ENCODE results near the gene FAM210A. TPM values are rescaled to one million over a fixed set of nuclear protein-coding genes. Genes with fewer than 3 reads are reported as not detected.

Gene FAM210A
- total and polyA plus RNA-seq, 2 donors: 8.2 to 27.3 TPM

- DNase-seq (ENCODE audit: extremely low spot score): no peak
- no peak overlapping the region for H3K4me3 ChIP-seq (ENCODE audit: low read depth, low read length)
- no peak overlapping the region for H3K27ac ChIP-seq (ENCODE audit: low read depth)
- WGBS: 85% methylated on average over 9 of the region's 9 CpGs
- H3K36me3 ChIP-seq (ENCODE audit: insufficient read depth): no peaks in the 10 kb centered on the region
- no peaks in the 10 kb centered on the region for H3K4me1 ChIP-seq (ENCODE audit: insufficient read depth)
Measured at GRCh38 chr18:13628211-13628610, 98.1 kb downstream of the FAM210A start.

DNA sequence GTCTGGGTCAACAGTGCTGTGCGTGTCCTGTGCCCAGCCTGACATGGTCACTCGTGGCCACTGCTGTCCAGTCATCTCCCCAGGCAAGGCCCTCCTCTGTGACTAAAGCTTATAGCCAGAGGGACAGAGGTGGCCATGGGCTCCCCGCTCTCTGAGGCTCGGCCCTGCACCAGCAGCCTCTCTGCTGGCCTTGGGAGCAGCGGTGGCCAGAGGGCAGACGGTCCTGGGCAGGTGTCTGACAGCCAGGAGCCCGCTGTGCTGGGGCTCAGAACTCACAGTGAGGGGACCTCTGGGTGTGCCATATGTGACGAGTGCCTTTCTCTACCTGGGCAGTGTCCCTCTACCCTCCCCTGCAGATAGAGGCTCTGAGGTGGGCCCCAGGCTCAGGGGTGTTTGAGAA, 98.7 kb downstream of the FAM210A start:
- no peaks in the 10 kb centered on the region for H3K4me1 ChIP-seq (ENCODE audit: insufficient read depth)
- 92% methylated on average over 8 of the region's 8 CpGs for WGBS
- DNase-seq (ENCODE audit: extremely low spot score): no peak

GRCh38 chr18:13626544-13626908, 99.8 kb downstream of the FAM210A start:
- Histone ChIP-seq H3K4me3 (ENCODE audit: low read depth, low read length) (no peak overlapping the region), H3K4me1 (ENCODE audit: insufficient read depth) (no peaks in the 10 kb centered on the region), H3K27ac (ENCODE audit: low read depth) (no peak overlapping the region), H3K36me3 (ENCODE audit: insufficient read depth) (no peaks in the 10 kb centered on the region)
- DNase-seq (ENCODE audit: extremely low spot score): no peak
- WGBS: 76% methylated on average over 2 of the region's 2 CpGs

More for the DNA sequence above, 98.7 kb downstream of the FAM210A start:
- Histone ChIP-seq H3K27ac (ENCODE audit: low read depth) (no peak overlapping the region), H3K4me3 (ENCODE audit: low read depth, low read length) (no peak overlapping the region), H3K36me3 (ENCODE audit: insufficient read depth) (no peaks in the 10 kb centered on the region)

- 96% methylated on average over 8 of the region's 8 CpGs for WGBS
- Histone ChIP-seq H3K27ac (ENCODE audit: low read depth) (no peak overlapping the region), H3K36me3 (ENCODE audit: insufficient read depth) (no peaks in the 10 kb centered on the region), H3K4me3 (ENCODE audit: low read depth, low read length) (no peak overlapping the region), H3K4me1 (ENCODE audit: insufficient read depth) (no peaks in the 10 kb centered on the region)
- no peak for DNase-seq (ENCODE audit: extremely low spot score)
Measured at GRCh38 chr18:13625843-13626543, 100.4 kb downstream of the FAM210A start.

DNA sequence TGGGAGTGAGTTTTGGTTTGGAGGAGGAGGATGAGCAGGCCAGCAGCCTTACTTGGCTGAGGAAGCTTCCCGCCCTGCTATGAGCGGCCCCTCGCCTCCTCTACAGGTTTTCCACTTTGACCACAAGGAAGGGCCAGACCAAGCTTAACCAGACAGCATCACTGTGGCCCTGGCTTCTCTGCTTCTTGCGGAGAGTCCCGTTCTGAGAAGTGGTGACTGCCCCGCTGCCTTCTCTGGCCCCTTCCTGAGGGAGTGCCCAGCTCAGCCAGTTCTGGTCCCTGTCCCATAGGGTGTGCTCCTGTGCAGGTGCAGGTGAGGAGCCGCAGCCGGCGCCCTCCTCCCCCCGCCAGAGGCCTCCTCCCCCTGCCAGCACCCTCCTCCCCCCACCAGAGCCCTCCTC, 101.0 kb downstream of the FAM210A start:
- DNase-seq (ENCODE audit: extremely low spot score): no peak
- Histone ChIP-seq H3K4me3 (ENCODE audit: low read depth, low read length) (no peak overlapping the region), H3K27ac (ENCODE audit: low read depth) (no peak overlapping the region), H3K36me3 (ENCODE audit: insufficient read depth) (no peaks in the 10 kb centered on the region), H3K4me1 (ENCODE audit: insufficient read depth) (no peaks in the 10 kb centered on the region)
- 94% methylated on average over 10 of the region's 10 CpGs for WGBS

DNA sequence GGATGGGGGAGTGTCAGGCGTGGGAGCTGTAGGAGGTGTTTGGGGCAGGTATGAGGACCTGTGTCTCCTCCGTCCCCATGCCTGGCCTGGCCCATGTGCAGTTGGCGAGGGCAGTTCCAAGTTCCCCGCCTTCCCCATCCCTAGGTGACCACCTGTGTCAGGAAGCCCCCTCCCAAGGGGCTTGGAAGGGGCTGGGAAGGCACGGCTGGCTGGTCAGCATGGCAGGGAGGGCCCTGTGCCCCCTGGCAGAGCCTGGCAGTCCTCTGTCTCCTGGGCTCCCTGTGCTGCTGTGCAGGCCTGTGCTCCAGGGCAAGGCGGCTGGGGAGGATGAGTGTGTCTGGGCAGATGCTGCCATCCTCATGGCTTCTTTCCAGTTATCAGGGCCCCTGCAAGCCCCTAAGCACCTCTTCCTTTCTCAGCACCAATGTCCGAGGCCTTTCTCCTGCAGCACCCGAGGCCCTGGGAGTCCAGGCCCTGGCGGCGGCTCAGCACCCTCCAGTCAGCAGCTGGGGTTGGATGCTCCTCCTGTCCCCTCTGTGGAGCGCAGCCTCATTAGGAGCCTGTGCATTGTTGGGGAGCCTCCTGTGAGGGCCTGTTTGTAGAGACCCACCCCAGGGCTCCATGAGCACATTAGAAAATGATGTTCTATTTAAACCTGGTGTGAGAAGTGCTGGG, 101.7 kb downstream of the FAM210A start:
- Histone ChIP-seq H3K4me3 (ENCODE audit: low read depth, low read length) (no peak overlapping the region), H3K36me3 (ENCODE audit: insufficient read depth) (no peaks in the 10 kb centered on the region), H3K27ac (ENCODE audit: low read depth) (no peak overlapping the region), H3K4me1 (ENCODE audit: insufficient read depth) (no peaks in the 10 kb centered on the region)
- 91% methylated on average over 11 of the region's 11 CpGs for WGBS
- no peak for DNase-seq (ENCODE audit: extremely low spot score)

DNA sequence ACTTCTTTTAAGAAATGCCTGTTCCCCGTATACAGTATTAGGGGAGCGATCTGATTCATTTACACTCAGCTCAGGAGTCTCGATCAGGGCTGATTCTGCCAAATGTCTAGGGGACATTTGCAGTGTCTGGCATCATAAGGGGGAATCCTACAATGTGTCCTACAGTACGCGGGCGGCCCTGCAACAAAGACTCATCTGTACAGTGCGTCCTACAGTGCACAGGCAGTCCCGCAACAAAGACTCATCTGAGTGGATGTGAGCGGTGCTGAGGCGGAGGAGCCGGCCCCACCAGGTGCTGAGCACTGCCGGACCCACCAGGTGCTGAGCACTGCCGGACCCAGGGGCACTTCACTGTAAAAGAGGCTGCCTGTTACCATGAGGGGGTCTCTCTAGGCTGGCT, 102.5 kb downstream of the FAM210A start:
- DNase-seq (ENCODE audit: extremely low spot score): no peak
- H3K27ac ChIP-seq (ENCODE audit: low read depth): no peak overlapping the region
- H3K4me3 ChIP-seq (ENCODE audit: low read depth, low read length): no peak overlapping the region
- no peaks in the 10 kb centered on the region for H3K36me3 ChIP-seq (ENCODE audit: insufficient read depth)
- WGBS: 94% methylated on average over 13 of the region's 13 CpGs
- H3K4me1 ChIP-seq (ENCODE audit: insufficient read depth): no peaks in the 10 kb centered on the region

GRCh38 chr18:13623348-13623747, 103.0 kb downstream of the FAM210A start:
- Histone ChIP-seq H3K4me1 (ENCODE audit: insufficient read depth) (no peaks in the 10 kb centered on the region), H3K36me3 (ENCODE audit: insufficient read depth) (no peaks in the 10 kb centered on the region), H3K4me3 (ENCODE audit: low read depth, low read length) (no peak overlapping the region), H3K27ac (ENCODE audit: low read depth) (no peak overlapping the region)
- WGBS: 76% methylated on average over 10 of the region's 10 CpGs
- DNase-seq (ENCODE audit: extremely low spot score): no peak

- DNase-seq (ENCODE audit: extremely low spot score): no peak
- Histone ChIP-seq H3K27ac (ENCODE audit: low read depth) (no peak overlapping the region), H3K4me3 (ENCODE audit: low read depth, low read length) (no peak overlapping the region), H3K36me3 (ENCODE audit: insufficient read depth) (no peaks in the 10 kb centered on the region), H3K4me1 (ENCODE audit: insufficient read depth) (no peaks in the 10 kb centered on the region)
- WGBS: 95% methylated on average over 8 of the region's 8 CpGs
Measured at GRCh38 chr18:13622751-13623150, 103.6 kb downstream of the FAM210A start.

GRCh38 chr18:13621886-13622619, 104.3 kb downstream of the FAM210A start:
- Histone ChIP-seq H3K36me3 (ENCODE audit: insufficient read depth) (no peaks in the 10 kb centered on the region), H3K27ac (ENCODE audit: low read depth) (no peak overlapping the region), H3K4me3 (ENCODE audit: low read depth, low read length) (no peak overlapping the region), H3K4me1 (ENCODE audit: insufficient read depth) (no peaks in the 10 kb centered on the region)
- no peak for DNase-seq (ENCODE audit: extremely low spot score)
- WGBS: 84% methylated on average over 19 of the region's 19 CpGs

- H3K4me1 ChIP-seq (ENCODE audit: insufficient read depth): no peaks in the 10 kb centered on the region
- no peak overlapping the region for H3K4me3 ChIP-seq (ENCODE audit: low read depth, low read length)
- no peak overlapping the region for H3K27ac ChIP-seq (ENCODE audit: low read depth)
- WGBS: 94% methylated on average over 23 of the region's 23 CpGs
- no peaks in the 10 kb centered on the region for H3K36me3 ChIP-seq (ENCODE audit: insufficient read depth)
- DNase-seq (ENCODE audit: extremely low spot score): no peak
Measured at GRCh38 chr18:13621446-13621849, 104.9 kb downstream of the FAM210A start.

GRCh38 chr18:13620818-13621445, 105.4 kb downstream of the FAM210A start:
- no peak for DNase-seq (ENCODE audit: extremely low spot score)
- H3K4me3 ChIP-seq (ENCODE audit: low read depth, low read length): no peak overlapping the region
- H3K4me1 ChIP-seq (ENCODE audit: insufficient read depth): no peaks in the 10 kb centered on the region
- WGBS: 98% methylated on average over 29 of the region's 29 CpGs
- no peaks in the 10 kb centered on the region for H3K36me3 ChIP-seq (ENCODE audit: insufficient read depth)
- H3K27ac ChIP-seq (ENCODE audit: low read depth): no peak overlapping the region

DNA sequence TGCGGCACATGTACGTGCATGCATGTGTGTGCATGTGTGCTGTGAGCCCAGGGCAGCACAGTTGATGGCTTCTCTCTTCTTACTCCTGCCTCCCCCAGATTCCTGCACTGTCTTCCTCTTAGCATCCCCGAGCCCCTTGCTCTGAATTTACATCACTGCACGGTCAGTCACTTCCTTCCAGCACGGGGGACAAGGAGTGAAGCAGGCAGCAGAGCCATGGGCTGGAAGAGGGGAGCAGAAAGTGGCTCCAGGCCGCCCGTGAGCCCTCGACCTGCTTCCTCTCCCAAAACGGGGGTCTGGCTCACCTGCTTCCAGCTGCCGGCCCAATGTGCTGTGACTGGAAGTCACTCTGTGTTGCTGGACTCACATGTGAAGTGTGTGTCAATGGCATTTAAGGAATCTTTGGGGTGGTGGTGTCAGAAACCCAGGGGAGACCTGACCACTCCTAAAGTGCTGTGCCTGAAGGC, 106.1 kb downstream of the FAM210A start:
- H3K36me3 ChIP-seq (ENCODE audit: insufficient read depth): no peaks in the 10 kb centered on the region
- no peak overlapping the region for H3K27ac ChIP-seq (ENCODE audit: low read depth)
- H3K4me1 ChIP-seq (ENCODE audit: insufficient read depth): no peaks in the 10 kb centered on the region
- no peak overlapping the region for H3K4me3 ChIP-seq (ENCODE audit: low read depth, low read length)
- 96% methylated on average over 10 of the region's 10 CpGs for WGBS
- DNase-seq (ENCODE audit: extremely low spot score): no peak
